H1 (cell line): Measurements from ENCODE around the gene NT5M. TPM values are rescaled to one million over a fixed set of nuclear protein-coding genes. Genes with fewer than 3 reads are reported as not detected.

ENCODE experiments used
- CTCF ChIA-PET: fragments of 300-600 bp; sonication (Branson Sonifier 250); formaldehyde crosslinking; loops from one replicate; lab custom pipeline; 2021; ENCODE audit not compliant: partially characterized antibody; lab: Charles Lee
- POLR2A ChIA-PET: fragments of 300-600 bp; sonication (Branson Sonifier 250); formaldehyde crosslinking; loops from one replicate; lab custom pipeline; 2021; ENCODE audit warnings: inconsistent platforms; ENCODE audit not compliant: partially characterized antibody; lab: Charles Lee
- DNase-seq, 2 experiments: peaks; one replicate each; pipeline versions ENCODE4 v3.0.0 to v3.0.0-alpha.2; 2010 to 2022; ENCODE audit warnings: low spot score in 2 of 2, low read depth in 1 of 2, mixed read lengths in 1 of 2
- FAIRE-seq: peaks from 2 replicates; lab custom pipeline; 2011; peaks lifted over from hg19 to GRCh38; lab: Jason Lieb, UNC
- H2AFZ ChIP-seq: 2 replicates; pipeline ENCODE4 v1.8.1; 2012; ENCODE audit warnings: low read length, inconsistent platforms
- H2AK5ac ChIP-seq: 2 replicates; pipeline ENCODE4 v1.6.1; 2013; ENCODE audit warnings: low read depth, low read length
- H2BK120ac ChIP-seq: replicated peaks from 2 replicates; pipeline ENCODE3; 2013; ENCODE audit warnings: low read depth, low read length, inconsistent platforms
- H2BK12ac ChIP-seq: 2 replicates; pipeline ENCODE4 v1.6.1; 2013; ENCODE audit warnings: low read depth, low read length
- H2BK15ac ChIP-seq: 2 replicates; pipeline ENCODE4 v1.6.1; 2013; ENCODE audit warnings: low read length
- H2BK20ac ChIP-seq: 2 replicates; pipeline ENCODE4 v1.6.1; 2013; ENCODE audit warnings: low read length
- H2BK5ac ChIP-seq: 2 replicates; pipeline ENCODE4 v1.6.1; 2013; ENCODE audit warnings: low read depth, low read length
- H3K14ac ChIP-seq: 2 replicates; pipeline ENCODE4 v1.6.1; 2013; ENCODE audit warnings: inconsistent platforms; ENCODE audit not compliant: insufficient read length
- H3K18ac ChIP-seq: 2 replicates; pipeline ENCODE4 v1.6.1; 2013; ENCODE audit warnings: low read length; ENCODE audit errors: extremely low read depth
- H3K23ac ChIP-seq: 2 replicates; pipeline ENCODE4 v1.6.1; 2013; ENCODE audit warnings: inconsistent platforms; ENCODE audit not compliant: insufficient read length
- H3K23me2 ChIP-seq: 2 replicates; pipeline ENCODE4 v1.6.1; 2013; ENCODE audit warnings: low read depth, low read length
- H3K27ac ChIP-seq: 2 replicates; pipeline ENCODE4 v1.6.1; 2011; ENCODE audit warnings: low read depth, low read length, inconsistent platforms
- H3K27me3 ChIP-seq, 4 experiments: replicated peaks in 1 of 4; 1 replicate in 1 of 4; 2 replicates in 3 of 4; pipeline versions ENCODE4 v1.6.1 to v1.8.1; 2011 to 2013; ENCODE audit warnings: low read length in 3 of 4, mild to moderate bottlenecking in 3 of 4, inconsistent platforms in 2 of 4, mixed read lengths in 2 of 4, moderate library complexity in 1 of 4; ENCODE audit not compliant: control insufficient read depth in 3 of 4, insufficient read depth in 3 of 4; ENCODE audit errors: extremely low read depth in 1 of 4
- H3K36me3 ChIP-seq, 4 experiments: 2 replicates each; pipeline versions ENCODE4 v1.6.1 to v1.8.1; 2011 to 2013; ENCODE audit warnings: mild to moderate bottlenecking in 4 of 4, low read length in 3 of 4, moderate library complexity in 2 of 4, control low read depth in 1 of 4, inconsistent platforms in 1 of 4; ENCODE audit not compliant: insufficient read depth in 4 of 4, control insufficient read depth in 2 of 4
- H3K4ac ChIP-seq: replicated peaks from 2 replicates; pipeline ENCODE3; 2013; ENCODE audit warnings: low read length, low read depth, mixed read lengths, inconsistent platforms; ENCODE audit not compliant: insufficient read length
- H3K4me1 ChIP-seq, 4 experiments: replicated peaks in 1 of 4; 1 replicate in 1 of 4; 2 replicates in 3 of 4; pipeline versions ENCODE4 v1.6.1 to v1.8.1; 2011 to 2013; ENCODE audit warnings: low read length in 3 of 4, inconsistent platforms in 2 of 4, mixed read lengths in 1 of 4; ENCODE audit not compliant: insufficient read depth in 4 of 4, control insufficient read depth in 3 of 4
- H3K4me2 ChIP-seq, 2 experiments: 2 replicates each; pipeline versions ENCODE4 v1.6.1 to v1.8.1; 2011 to 2013; ENCODE audit warnings: low read depth in 2 of 2, low read length in 2 of 2, control low read depth in 1 of 2, inconsistent platforms in 1 of 2, mild to moderate bottlenecking in 1 of 2; ENCODE audit not compliant: insufficient read depth in 1 of 2
- H3K4me3 ChIP-seq, 4 experiments: fragments of 200-600, 300-600 bp in 1 of 4; sonication (generic), shearing (Covaris generic), sonication (Bioruptor Twin) in 1 of 4; 2 replicates each; pipeline versions ENCODE4 v1.5.1 to v1.8.1; 2011 to 2016; ENCODE audit warnings: low read length in 4 of 4, low read depth in 3 of 4, control low read depth in 2 of 4, inconsistent platforms in 2 of 4, mild to moderate bottlenecking in 2 of 4, mixed read lengths in 1 of 4, moderate library complexity in 1 of 4; ENCODE audit not compliant: insufficient read depth in 2 of 4; ENCODE audit errors: extremely low read depth in 1 of 4
- H3K56ac ChIP-seq: replicated peaks from 2 replicates; pipeline ENCODE3; 2013; ENCODE audit warnings: low read depth, mild to moderate bottlenecking, mixed read lengths, low read length, inconsistent platforms; ENCODE audit not compliant: insufficient read length
- H3K79me1 ChIP-seq: 2 replicates; pipeline ENCODE4 v1.6.1; 2013; ENCODE audit warnings: low read depth, low read length, control low read depth
- H3K79me2 ChIP-seq, 2 experiments: 2 replicates each; pipeline versions ENCODE4 v1.6.1 to v1.8.1; 2012 to 2013; ENCODE audit warnings: low read length in 2 of 2, mild to moderate bottlenecking in 2 of 2, inconsistent platforms in 1 of 2; ENCODE audit not compliant: insufficient read depth in 2 of 2, control insufficient read depth in 1 of 2
- H3K9ac ChIP-seq, 4 experiments: replicated peaks in 1 of 4; 1 replicate in 1 of 4; 2 replicates in 3 of 4; pipeline versions ENCODE4 v1.6.1 to v1.8.1; 2011 to 2013; ENCODE audit warnings: low read depth in 3 of 4, low read length in 3 of 4, control low read depth in 2 of 4, mild to moderate bottlenecking in 2 of 4, moderate library complexity in 2 of 4, inconsistent platforms in 1 of 4; ENCODE audit errors: extremely low read depth in 1 of 4
- H3K9me3 ChIP-seq, 2 experiments: 2 replicates each; pipeline versions ENCODE4 v1.6.1 to v1.8.1; 2012 to 2013; ENCODE audit warnings: mild to moderate bottlenecking in 2 of 2, moderate library complexity in 2 of 2, control low read depth in 1 of 2, inconsistent platforms in 1 of 2, low read depth in 1 of 2, low read length in 1 of 2, mixed read lengths in 1 of 2; ENCODE audit not compliant: insufficient read depth in 2 of 2
- H4K20me1 ChIP-seq, 2 experiments: replicated peaks in 1 of 2; 2 replicates each; pipeline versions ENCODE3 to v1.8.1; 2011 to 2013; ENCODE audit warnings: inconsistent platforms in 2 of 2, low read length in 2 of 2, mild to moderate bottlenecking in 1 of 2; ENCODE audit not compliant: insufficient read depth in 2 of 2, control insufficient read depth in 1 of 2
- H4K5ac ChIP-seq: 2 replicates; pipeline ENCODE4 v1.6.1; 2013; ENCODE audit warnings: low read length, low read depth, mixed read lengths, inconsistent platforms; ENCODE audit not compliant: insufficient read length
- H4K8ac ChIP-seq: 2 replicates; pipeline ENCODE4 v1.8.0; 2013; ENCODE audit warnings: mild to moderate bottlenecking, moderate library complexity, low read length, inconsistent platforms; ENCODE audit not compliant: insufficient read depth; ENCODE audit errors: extremely low read depth
- H4K91ac ChIP-seq: replicated peaks from 2 replicates; pipeline ENCODE3; 2013; ENCODE audit warnings: low read length, mixed read lengths, inconsistent platforms; ENCODE audit not compliant: insufficient read length
- CBX5 ChIP-seq: fragments of 300-800, 300-1000 bp; sonication (generic); IDR thresholded peaks from 2 replicates; pipeline ENCODE4 v1.7.1; 2016; ENCODE audit warnings: antibody characterized with exemption, low read length, low read depth
- CEBPB ChIP-seq: IDR thresholded peaks from 2 replicates; pipeline ENCODE4 v1.6.1; 2012; ENCODE audit warnings: low read depth, low read length
- CHD2 ChIP-seq: IDR thresholded peaks from 2 replicates; pipeline ENCODE4 v1.6.1; 2012; ENCODE audit warnings: low read length, improper control_type of control experiment
- NRF1 ChIP-seq: IDR thresholded peaks from 2 replicates; pipeline ENCODE4 v1.6.1; 2011; ENCODE audit warnings: mild to moderate bottlenecking, low read depth, low read length, improper control_type of control experiment
- SRF ChIP-seq: IDR thresholded peaks from 2 replicates; pipeline ENCODE4 v1.6.1; 2011; ENCODE audit warnings: mild to moderate bottlenecking, low read depth, low read length, moderate library complexity
- TEAD4 ChIP-seq: IDR thresholded peaks from 2 replicates; pipeline ENCODE4 v1.6.1; 2012; ENCODE audit warnings: low read depth, low read length, inconsistent platforms, mixed read lengths
- WGBS, 2 experiments: shearing (Covaris generic) in 1 of 2; methylation state at CpG; one replicate each; pipeline versions ENCODE4 v1.1.6 to v1.1.7; 2013 to 2015; ENCODE audit warnings: low lambda C conversion rate in 2 of 2, mixed read lengths in 2 of 2, inconsistent platforms in 1 of 2, low coverage in 1 of 2, missing lambda C conversion rate in 1 of 2; ENCODE audit not compliant: insufficient replicate concordance in 2 of 2, insufficient coverage in 1 of 2, insufficient read length in 1 of 2; ENCODE audit errors: extremely low coverage in 1 of 2, missing lambda C conversion rate in 1 of 2; 5-methylcytosine and 5-hydroxymethylcytosine counted together
- polyA plus RNA-seq, 7 experiments: library from polyadenylated mRNA; depleted of rRNA in 3 of 7; stranded (reverse) in 5 of 7; unstranded in 2 of 7; fragments of >200 nt in 5 of 7; fragments of 200-250 nt in 2 of 7; gene quantifications; 1 replicate in 5 of 7; 2 replicates in 1 of 7; 4 replicates in 1 of 7; pipeline versions ENCODE4 v1.2.1 to v1.2.3, GENCODE V29; 2011 to 2013; ENCODE audit warnings: missing spikeins in 2 of 7, mixed read lengths in 2 of 7
- total RNA-seq: library from RNA; stranded (reverse); fragmentation: NEBNext Ultra II Directional; extraction: Animal tissue kit (Norgen Biotek cat#: 25700); gene quantifications from 2 replicates; pipeline ENCODE4 v1.2.1, GENCODE V29; 2021
- TF ChIP-seq, protein P1 (sequence below): IDR thresholded peaks from 2 replicates; pipeline ENCODE4 v1.6.1; 2011; ENCODE audit warnings: low read depth, mild to moderate bottlenecking, low read length; ENCODE audit not compliant: insufficient read depth
- TF ChIP-seq, protein P2 (sequence below): IDR thresholded peaks from 2 replicates; pipeline ENCODE4 v1.6.1; 2012; ENCODE audit warnings: low read length, inconsistent platforms

The NT5M gene
- total and polyA plus RNA-seq, 2 of the 8 experiments (the other 6 are each of a cell fraction or from before 2014, with no cell fraction given): 7.6 to 18.2 TPM

DNA sequence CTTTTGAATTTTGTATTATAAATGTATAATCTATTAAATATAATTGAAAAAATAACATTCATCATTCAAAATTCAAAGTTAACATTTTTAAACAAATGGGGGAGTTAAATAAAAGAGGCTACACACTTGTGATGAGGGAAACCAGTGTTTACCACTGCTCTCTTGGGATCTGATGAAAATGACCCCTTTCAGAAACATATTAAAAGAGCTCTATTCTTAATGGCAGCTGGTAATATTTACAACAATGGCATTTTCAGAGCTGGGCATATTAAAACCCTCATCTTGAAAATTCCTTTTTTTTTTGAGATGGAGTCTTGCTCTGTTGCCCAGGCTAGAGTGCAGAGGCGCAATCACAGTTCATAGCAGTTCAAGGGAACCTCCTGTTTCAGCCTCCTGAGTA lies 46.9 kb upstream of the NT5M start:
- peaks cover 29 to 64% (median 47%) of the 10 kb centered on the region in 4 experiments for H3K36me3 ChIP-seq
- H3K4me2 ChIP-seq: no peak overlapping the region
- no peak overlapping the region for H3K23ac ChIP-seq
- peaks cover 0 to 5% of the 10 kb centered on the region in 2 experiments for H4K20me1 ChIP-seq
- no peak overlapping the region for H3K9ac ChIP-seq
- H2BK120ac ChIP-seq: no peak overlapping the region
- ChIA-PET POLR2A (interaction anchor here (1.0 kb wide), 1 partner anchor 45 kb away, joined by 3 read pairs; no protein-coding TSS in a partner anchor), CTCF (no interaction called here)
- H2AFZ ChIP-seq: no peak overlapping the region
- H3K79me2 ChIP-seq: no peaks in the 10 kb centered on the region
- TF ChIP-seq, protein P1, sequence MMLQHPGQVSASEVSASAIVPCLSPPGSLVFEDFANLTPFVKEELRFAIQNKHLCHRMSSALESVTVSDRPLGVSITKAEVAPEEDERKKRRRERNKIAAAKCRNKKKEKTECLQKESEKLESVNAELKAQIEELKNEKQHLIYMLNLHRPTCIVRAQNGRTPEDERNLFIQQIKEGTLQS: no peak
- TF ChIP-seq SRF: no peak
- no peak for TF ChIP-seq CHD2
- TF ChIP-seq TEAD4: no peak
- TF ChIP-seq CEBPB: no peak
- no peak for TF ChIP-seq NRF1
- TF ChIP-seq CBX5: no peak
- TF ChIP-seq, protein P2, sequence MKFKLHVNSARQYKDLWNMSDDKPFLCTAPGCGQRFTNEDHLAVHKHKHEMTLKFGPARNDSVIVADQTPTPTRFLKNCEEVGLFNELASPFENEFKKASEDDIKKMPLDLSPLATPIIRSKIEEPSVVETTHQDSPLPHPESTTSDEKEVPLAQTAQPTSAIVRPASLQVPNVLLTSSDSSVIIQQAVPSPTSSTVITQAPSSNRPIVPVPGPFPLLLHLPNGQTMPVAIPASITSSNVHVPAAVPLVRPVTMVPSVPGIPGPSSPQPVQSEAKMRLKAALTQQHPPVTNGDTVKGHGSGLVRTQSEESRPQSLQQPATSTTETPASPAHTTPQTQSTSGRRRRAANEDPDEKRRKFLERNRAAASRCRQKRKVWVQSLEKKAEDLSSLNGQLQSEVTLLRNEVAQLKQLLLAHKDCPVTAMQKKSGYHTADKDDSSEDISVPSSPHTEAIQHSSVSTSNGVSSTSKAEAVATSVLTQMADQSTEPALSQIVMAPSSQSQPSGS: no peak
- no peaks in the 10 kb centered on the region for H3K27me3 ChIP-seq
- no peaks in the 10 kb centered on the region for H3K4me1 ChIP-seq
- FAIRE-seq (no peak), DNase-seq (no peak)
- no peak overlapping the region for H3K14ac ChIP-seq
- H3K4me3 ChIP-seq: no peak overlapping the region
- H4K91ac ChIP-seq: no peak overlapping the region
- H2AK5ac ChIP-seq: no peak overlapping the region
- H3K4ac ChIP-seq: no peak overlapping the region
- H2BK20ac ChIP-seq: no peak overlapping the region
- no peak overlapping the region for H3K27ac ChIP-seq
- H3K9me3 ChIP-seq: no peaks in the 10 kb centered on the region
- WGBS, 2 experiments: 100% methylated on average over 1 of the region's 1 CpG; no CpG with 5 or more reads in 1 of the 2 experiments
- no peak overlapping the region for H4K8ac ChIP-seq
- H4K5ac ChIP-seq: no peak overlapping the region
- no peaks in the 10 kb centered on the region for H3K23me2 ChIP-seq
- H2BK5ac ChIP-seq: no peak overlapping the region
- H2BK15ac ChIP-seq: no peak overlapping the region
- 0 out of 2 replicates have a peak, but pooled peaks cover 2% of the 10 kb centered on the region for H3K79me1 ChIP-seq
- no peak overlapping the region for H2BK12ac ChIP-seq
- H3K56ac ChIP-seq: no peak overlapping the region
- no peak overlapping the region for H3K18ac ChIP-seq
